DOHH2 (cell line): Measurements from ENCODE around the gene PROM2.

ENCODE experiments used
- EZH2phosphoT487 ChIP-seq: fragments of 200-600 bp; sonication (generic); IDR thresholded peaks from 2 replicates; pipeline ENCODE4 v1.6.1; 2017; ENCODE audit warnings: borderline replicate concordance, mild to moderate bottlenecking, antibody characterized with exemption, low read length, moderate library complexity, mixed read lengths
- TF ChIP-seq, protein P1 (sequence below): fragments of 200-600 bp; sonication (generic); IDR thresholded peaks from one replicate; pipeline ENCODE4 v1.5.1; 2014; ENCODE audit warnings: antibody characterized with exemption, mild to moderate bottlenecking, low read depth, low read length; ENCODE audit not compliant: poor library complexity, severe bottlenecking

DNA sequence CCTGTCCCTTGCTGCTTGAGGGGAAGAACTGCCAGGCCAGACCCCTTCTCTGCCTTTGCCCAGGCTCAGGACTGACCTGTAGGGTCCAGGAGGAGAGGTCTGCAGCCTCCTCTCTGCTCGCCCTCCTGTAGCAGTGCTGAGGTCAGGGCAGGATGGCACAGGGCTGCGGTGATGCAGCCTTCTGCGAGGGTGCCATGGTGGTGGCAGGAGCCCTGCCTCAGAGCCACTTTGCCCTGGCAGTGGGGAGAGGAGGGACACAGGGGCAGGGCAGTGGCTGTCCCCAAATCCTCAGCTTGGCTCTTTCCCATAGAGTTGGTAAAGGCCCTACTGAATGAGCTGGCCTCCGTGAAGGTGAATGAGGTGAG, 884 bp downstream of the PROM2 start:
- TF ChIP-seq, protein P1, sequence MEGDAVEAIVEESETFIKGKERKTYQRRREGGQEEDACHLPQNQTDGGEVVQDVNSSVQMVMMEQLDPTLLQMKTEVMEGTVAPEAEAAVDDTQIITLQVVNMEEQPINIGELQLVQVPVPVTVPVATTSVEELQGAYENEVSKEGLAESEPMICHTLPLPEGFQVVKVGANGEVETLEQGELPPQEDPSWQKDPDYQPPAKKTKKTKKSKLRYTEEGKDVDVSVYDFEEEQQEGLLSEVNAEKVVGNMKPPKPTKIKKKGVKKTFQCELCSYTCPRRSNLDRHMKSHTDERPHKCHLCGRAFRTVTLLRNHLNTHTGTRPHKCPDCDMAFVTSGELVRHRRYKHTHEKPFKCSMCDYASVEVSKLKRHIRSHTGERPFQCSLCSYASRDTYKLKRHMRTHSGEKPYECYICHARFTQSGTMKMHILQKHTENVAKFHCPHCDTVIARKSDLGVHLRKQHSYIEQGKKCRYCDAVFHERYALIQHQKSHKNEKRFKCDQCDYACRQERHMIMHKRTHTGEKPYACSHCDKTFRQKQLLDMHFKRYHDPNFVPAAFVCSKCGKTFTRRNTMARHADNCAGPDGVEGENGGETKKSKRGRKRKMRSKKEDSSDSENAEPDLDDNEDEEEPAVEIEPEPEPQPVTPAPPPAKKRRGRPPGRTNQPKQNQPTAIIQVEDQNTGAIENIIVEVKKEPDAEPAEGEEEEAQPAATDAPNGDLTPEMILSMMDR: no peak
- no peak for TF ChIP-seq EZH2phosphoT487
